ENCODE measurements around the gene ZNF440. TPM values are rescaled to one million over a fixed set of nuclear protein-coding genes. Genes with fewer than 3 reads are reported as not detected.
"Not testable (repeated sequence)": the region's sequence is repeated elsewhere in the genome, so short reads cannot be mapped to it uniquely, and the experiment has no call there.

The ZNF440 gene
- total and polyA plus RNA-seq, 2 experiments from 2014 or later: 2.4 to 4.2 TPM

GRCh38 chr19:11821474-11822109 is 7.5 kb downstream of the ZNF440 start:
- Histone ChIP-seq H3K27ac (peak overlapping the region; percentile 66), H3K4me3 (no peak overlapping the region), H3K4me2 (ENCODE audit: unreplicated experiment) (peak overlapping the region; percentile 23), H3K9me3 (ENCODE audit: low read depth) (no peaks in the 10 kb centered on the region), H3K27me3 (replicated peaks; ENCODE audit: insufficient read depth) (no peaks in the 10 kb centered on the region), H3K9ac (no peak overlapping the region; the same call in 1 of the 2 replicates), H3K79me2 (ENCODE audit: insufficient read depth) (peaks cover 68% of the 10 kb centered on the region), H3K9me2 (ENCODE audit: insufficient read depth) (no peaks in the 10 kb centered on the region), H3K36me3 (ENCODE audit: low read depth) (no peaks in the 10 kb centered on the region), H2AFZ (no peak overlapping the region), H3K4me1 (ENCODE audit: insufficient read depth) (peaks cover 17% of the 10 kb centered on the region), H3F3A (ENCODE audit: insufficient read depth) (peaks cover 21% of the 10 kb centered on the region), H4K20me1 (ENCODE audit: insufficient read depth) (no peaks in the 10 kb centered on the region)
- peak; percentile 90 for DNase-seq
- in situ Hi-C loops (cut with MboI): no loop called here
- TF ChIP-seq EZH2phosphoT487 (IDR thresholded peaks at IDR 0.05; ENCODE audit: insufficient read depth, low read depth): no peak
- no peak for TF ChIP-seq EZH2 (IDR thresholded peaks at IDR 0.05; ENCODE audit: insufficient read depth, poor library complexity, severe bottlenecking)
- WGBS, 2 experiments (ENCODE audit: low coverage in 1 of 2, low lambda C conversion rate in 2 of 2, missing lambda C conversion rate in 2 of 2): 27 to 30% methylated on average over 5 of the region's 5 CpGs

GRCh38 chr19:11828957-11829876 is 15.1 kb downstream of the ZNF440 start:
- H3K4me3 ChIP-seq; H3K9ac ChIP-seq; H3F3A ChIP-seq (ENCODE audit: insufficient read depth); H3K4me1 ChIP-seq (ENCODE audit: insufficient read depth); DNase-seq; H3K4me2 ChIP-seq (ENCODE audit: unreplicated experiment); H2AFZ ChIP-seq; H4K20me1 ChIP-seq (ENCODE audit: insufficient read depth); H3K27ac ChIP-seq; H3K27me3 ChIP-seq (replicated peaks; ENCODE audit: insufficient read depth); H3K9me3 ChIP-seq (ENCODE audit: low read depth); in situ Hi-C loops (cut with MboI); H3K9me2 ChIP-seq (ENCODE audit: insufficient read depth): not testable (repeated sequence)
- Histone ChIP-seq H3K36me3 (ENCODE audit: low read depth) (peaks cover 34% of the 10 kb centered on the region), H3K79me2 (ENCODE audit: insufficient read depth) (peaks cover 48% of the 10 kb centered on the region)
- 93 to 94% methylated on average over 7 of the region's 7 CpGs for WGBS, 2 experiments (ENCODE audit: low coverage in 1 of 2, low lambda C conversion rate in 2 of 2, missing lambda C conversion rate in 2 of 2)

- Histone ChIP-seq H3F3A (ENCODE audit: insufficient read depth) (no peaks in the 10 kb centered on the region), H3K27ac (no peak overlapping the region), H4K20me1 (ENCODE audit: insufficient read depth) (no peaks in the 10 kb centered on the region), H3K79me2 (ENCODE audit: insufficient read depth) (peaks cover 20% of the 10 kb centered on the region), H3K4me2 (ENCODE audit: unreplicated experiment) (no peak overlapping the region), H3K9me2 (ENCODE audit: insufficient read depth) (no peaks in the 10 kb centered on the region), H3K27me3 (replicated peaks; ENCODE audit: insufficient read depth) (no peaks in the 10 kb centered on the region), H3K4me1 (ENCODE audit: insufficient read depth) (no peaks in the 10 kb centered on the region), H2AFZ (no peak overlapping the region), H3K9ac (no peak overlapping the region), H3K36me3 (ENCODE audit: low read depth) (peaks cover 37% of the 10 kb centered on the region), H3K4me3 (no peak overlapping the region), H3K9me3 (ENCODE audit: low read depth) (no peaks in the 10 kb centered on the region)
- in situ Hi-C loops (cut with MboI): no loop called here
- WGBS, 2 experiments (ENCODE audit: low coverage in 1 of 2, low lambda C conversion rate in 2 of 2, missing lambda C conversion rate in 2 of 2): 96 to 97% methylated on average over 8 of the region's 8 CpGs
- no peak for DNase-seq
- TF ChIP-seq EZH2 (IDR thresholded peaks at IDR 0.05; ENCODE audit: insufficient read depth, poor library complexity, severe bottlenecking): no peak
- no peak for TF ChIP-seq EZH2phosphoT487 (IDR thresholded peaks at IDR 0.05; ENCODE audit: insufficient read depth, low read depth)
Observed at GRCh38 chr19:11832253-11832912, 18.3 kb downstream of the ZNF440 start.

GRCh38 chr19:11833541-11833940 is 19.5 kb downstream of the ZNF440 start:
- H3K79me2 ChIP-seq (ENCODE audit: insufficient read depth): peaks cover 9% of the 10 kb centered on the region
- H3K9ac ChIP-seq: no peak overlapping the region
- H3K27ac ChIP-seq: no peak overlapping the region
- H3K4me3 ChIP-seq: no peak overlapping the region
- 95 to 96% methylated on average over 2 of the region's 2 CpGs for WGBS, 2 experiments (ENCODE audit: low coverage in 1 of 2, low lambda C conversion rate in 2 of 2, missing lambda C conversion rate in 2 of 2)
- H3K27me3 ChIP-seq (replicated peaks; ENCODE audit: insufficient read depth): no peaks in the 10 kb centered on the region
- H3K36me3 ChIP-seq (ENCODE audit: low read depth): peaks cover 37% of the 10 kb centered on the region
- H4K20me1 ChIP-seq (ENCODE audit: insufficient read depth): no peaks in the 10 kb centered on the region
- H3F3A ChIP-seq (ENCODE audit: insufficient read depth): no peaks in the 10 kb centered on the region
- no peaks in the 10 kb centered on the region for H3K9me2 ChIP-seq (ENCODE audit: insufficient read depth)
- H3K9me3 ChIP-seq (ENCODE audit: low read depth): no peaks in the 10 kb centered on the region
- no peak for DNase-seq
- TF ChIP-seq EZH2 (IDR thresholded peaks at IDR 0.05; ENCODE audit: insufficient read depth, poor library complexity, severe bottlenecking): no peak
- no peak overlapping the region for H2AFZ ChIP-seq
- H3K4me2 ChIP-seq (ENCODE audit: unreplicated experiment): no peak overlapping the region
- in situ Hi-C loops (cut with MboI): no loop called here
- H3K4me1 ChIP-seq (ENCODE audit: insufficient read depth): no peaks in the 10 kb centered on the region

GRCh38 chr19:11835626-11836066 is 21.6 kb downstream of the ZNF440 start:
- H3K9ac ChIP-seq; H4K20me1 ChIP-seq (ENCODE audit: insufficient read depth); H3K27ac ChIP-seq; in situ Hi-C loops (cut with MboI); DNase-seq; H3K4me3 ChIP-seq; H3K9me3 ChIP-seq (ENCODE audit: low read depth); H3K4me1 ChIP-seq (ENCODE audit: insufficient read depth); H3K79me2 ChIP-seq (ENCODE audit: insufficient read depth); H3K9me2 ChIP-seq (ENCODE audit: insufficient read depth); H3K4me2 ChIP-seq (ENCODE audit: unreplicated experiment); H3F3A ChIP-seq (ENCODE audit: insufficient read depth); H3K27me3 ChIP-seq (replicated peaks; ENCODE audit: insufficient read depth); H2AFZ ChIP-seq: not testable (repeated sequence)
- H3K36me3 ChIP-seq (ENCODE audit: low read depth): peaks cover 37% of the 10 kb centered on the region
- 86 to 92% methylated on average over 2 of the region's 2 CpGs for WGBS, 2 experiments (ENCODE audit: low coverage in 1 of 2, low lambda C conversion rate in 2 of 2, missing lambda C conversion rate in 2 of 2)

All from GM23248 (cell line).